Measurements from ENCODE around the gene USP34. TPM values are rescaled to one million over a fixed set of nuclear protein-coding genes. Genes with fewer than 3 reads are reported as not detected.

USP34 gene
- total and polyA plus RNA-seq, 7 donors, result 40.2 to 71.5 (median 54.0) TPM

DNA sequence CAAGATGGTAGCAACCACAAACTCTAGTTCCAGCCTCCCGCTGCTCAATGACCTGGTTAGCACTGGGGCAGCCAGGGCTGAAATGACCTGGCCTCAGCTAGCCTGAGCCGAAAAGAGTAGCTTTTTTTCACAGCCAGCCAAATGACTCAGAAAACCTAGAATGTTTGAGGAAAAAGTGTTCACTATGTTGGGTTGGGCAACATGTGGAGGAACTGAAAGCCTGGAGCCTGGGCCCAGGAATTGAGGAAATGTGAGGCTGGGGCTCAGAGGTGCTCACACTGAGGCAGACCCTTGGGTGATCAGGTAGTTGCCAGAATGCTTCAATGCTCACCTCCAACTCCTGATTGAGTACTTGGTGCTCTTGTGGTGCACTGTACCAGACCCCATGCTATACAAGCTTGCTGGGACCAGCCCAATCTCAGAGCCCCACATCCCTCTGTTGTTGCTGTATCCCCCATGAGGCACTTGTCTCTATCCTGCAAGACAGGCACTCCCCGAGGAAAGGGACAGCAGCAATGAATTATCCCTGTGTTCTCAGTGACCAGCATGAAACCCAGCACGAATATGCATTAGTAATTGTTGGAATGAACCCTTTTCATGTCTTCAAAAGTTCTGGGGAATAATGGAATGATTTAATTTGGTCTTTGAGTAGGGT is 116.2 kb downstream of the USP34 start:
- Histone ChIP-seq H3K9me3 (peaks cover 9% of the 10 kb centered on the region), H3K4me3 (no peak overlapping the region), H3K36me3 (ENCODE audit: insufficient read depth in 1 of 2, low read depth in 1 of 2) (peaks cover 0 to 17% of the 10 kb centered on the region in 2 donors), H3K27me3 (ENCODE audit: insufficient read depth in 3 of 3, low read length in 2 of 3) (no peaks in the 10 kb centered on the region), H3K4me1 (peaks cover 33% of the 10 kb centered on the region), H3K27ac (no peak overlapping the region)
- WGBS, 3 donors, result 93 to 96% (median 93%) methylated on average over 4 of the region's 4 CpGs
- ATAC-seq, result no peak
- no peak for TF ChIP-seq CTCF (IDR thresholded peaks at IDR 0.05)
- intact Hi-C loops (cut with DNase I), result no loop called here
- DNase-seq, result no peak

DNA sequence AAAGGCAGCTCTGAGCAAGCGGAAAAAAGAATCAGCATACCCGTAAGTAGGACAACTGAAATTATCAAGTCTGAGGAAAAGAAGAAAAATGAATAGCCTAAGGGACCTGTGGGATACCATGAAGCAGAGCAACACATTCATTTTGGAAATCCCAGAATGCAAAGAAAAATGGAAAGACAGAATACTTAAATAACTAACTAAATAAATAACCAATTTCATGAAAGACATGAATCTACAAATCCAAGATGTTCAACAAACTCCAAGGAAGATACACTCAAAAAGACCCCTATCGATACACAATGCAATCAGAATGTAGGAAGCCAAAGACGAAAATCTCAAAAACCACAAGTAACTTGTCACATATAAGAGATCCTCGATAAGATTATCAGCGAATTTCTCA is 117.0 kb downstream of the USP34 start:
- WGBS, 3 donors, result 97 to 100% (median 97%) methylated on average over 6 of the region's 6 CpGs
- Histone ChIP-seq H3K4me1 (peaks cover 27% of the 10 kb centered on the region), H3K9me3 (peaks cover 9% of the 10 kb centered on the region), H3K36me3 (ENCODE audit: insufficient read depth in 1 of 2, low read depth in 1 of 2) (peaks cover 0 to 24% of the 10 kb centered on the region in 2 donors), H3K27me3 (ENCODE audit: insufficient read depth in 3 of 3, low read length in 2 of 3) (no peaks in the 10 kb centered on the region), H3K4me3 (no peak overlapping the region), H3K27ac (no peak overlapping the region)
- TF ChIP-seq CTCF (IDR thresholded peaks at IDR 0.05), result no peak
- DNase-seq, result no peak
- ATAC-seq, result no peak
- intact Hi-C loops (cut with DNase I), result no loop called here

DNA sequence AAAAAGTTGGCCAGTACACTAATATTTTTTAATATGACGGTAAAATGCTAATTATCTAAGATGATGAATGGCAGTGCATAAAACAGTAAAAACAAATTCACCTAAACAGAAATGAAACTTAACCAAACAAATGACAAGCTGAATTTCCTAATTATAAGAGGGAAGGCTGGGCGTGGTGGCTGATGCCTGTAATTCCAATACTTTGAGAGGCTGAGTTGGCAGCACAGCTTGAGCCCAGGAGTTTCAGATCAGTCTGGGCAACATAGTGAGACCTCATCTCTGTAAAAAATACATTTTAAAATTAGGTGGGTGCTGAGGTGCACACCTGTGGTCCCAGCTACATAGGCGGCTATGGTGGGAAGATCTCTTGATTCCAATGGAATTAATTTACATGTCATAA is 120.1 kb downstream of the USP34 start:
- DNase-seq (no peak), ATAC-seq (no peak)
- no peak for TF ChIP-seq CTCF (IDR thresholded peaks at IDR 0.05)
- H3K4me3 ChIP-seq, result no peak overlapping the region
- intact Hi-C loops (cut with DNase I), result no loop called here
- peaks cover 3% of the 10 kb centered on the region for H3K4me1 ChIP-seq
- H3K27me3 ChIP-seq (ENCODE audit: insufficient read depth in 3 of 3, low read length in 2 of 3), result no peaks in the 10 kb centered on the region
- no peak overlapping the region for H3K27ac ChIP-seq
- peaks cover 9% of the 10 kb centered on the region for H3K9me3 ChIP-seq
- peaks cover 0 to 55% of the 10 kb centered on the region in 2 donors for H3K36me3 ChIP-seq (ENCODE audit: insufficient read depth in 1 of 2, low read depth in 1 of 2)
- whole genome bisulfite sequencing, 3 donors, result 63 to 67% (median 65%) methylated on average over 3 of the region's 3 CpGs

DNA sequence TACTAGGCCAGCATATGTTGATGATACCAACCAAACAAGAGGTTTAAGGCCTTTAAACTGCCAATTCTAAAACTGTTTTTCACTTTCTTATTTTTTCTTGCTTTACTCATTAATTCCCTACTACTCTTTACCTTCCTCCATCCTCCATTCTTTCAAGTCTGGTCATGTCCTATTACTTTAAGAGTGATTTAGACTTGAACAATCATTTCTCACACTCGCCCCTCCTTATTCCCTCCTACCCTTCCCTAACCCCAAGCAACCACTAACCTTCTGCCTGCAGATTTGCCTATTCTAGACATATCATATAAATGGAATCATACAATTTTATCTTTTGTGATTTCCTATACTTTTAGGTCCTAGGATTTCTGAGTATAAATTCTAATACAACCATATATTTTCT is 127.7 kb downstream of the USP34 start:
- Histone ChIP-seq H3K36me3 (ENCODE audit: insufficient read depth in 1 of 2, low read depth in 1 of 2) (peaks cover 2 to 87% of the 10 kb centered on the region in 2 donors), H3K4me1 (no peaks in the 10 kb centered on the region), H3K9me3 (no peaks in the 10 kb centered on the region), H3K4me3 (no peak overlapping the region), H3K27ac (no peak overlapping the region), H3K27me3 (ENCODE audit: insufficient read depth in 3 of 3, low read length in 2 of 3) (no peaks in the 10 kb centered on the region)
- ATAC-seq (no peak), DNase-seq (no peak)
- 98 to 100% (median 98%) methylated on average over 1 of the region's 1 CpG for WGBS, 3 donors
- no peak for TF ChIP-seq CTCF (IDR thresholded peaks at IDR 0.05)
- intact Hi-C loops (cut with DNase I), result no loop called here

DNA sequence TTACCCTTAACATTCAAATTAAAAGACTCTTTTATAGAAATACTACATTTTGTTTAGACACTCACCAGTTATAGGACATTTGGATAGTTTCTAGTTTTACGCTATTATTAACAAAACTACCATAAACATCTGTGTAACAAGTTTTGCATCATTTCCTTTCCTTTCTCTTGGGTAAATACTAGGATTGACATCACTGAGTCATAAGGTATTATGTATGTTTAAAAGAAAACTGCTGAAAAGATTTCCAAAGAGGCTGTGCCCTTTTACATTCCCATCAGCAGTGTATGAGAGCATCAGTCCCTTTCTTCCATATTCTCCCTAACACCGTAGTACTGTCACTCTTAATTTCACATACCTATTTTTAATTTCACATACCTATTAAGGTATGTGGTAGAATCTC is 130.6 kb downstream of the USP34 start:
- intact Hi-C loops (cut with DNase I), result no loop called here
- 95 to 100% (median 95%) methylated on average over 2 of the region's 2 CpGs for WGBS, 3 donors

More for the DNA sequence above, 130.6 kb downstream of the USP34 start:
- no peak for ATAC-seq
- no peak overlapping the region for H3K4me3 ChIP-seq
- DNase-seq, result no peak
- TF ChIP-seq CTCF (IDR thresholded peaks at IDR 0.05), result no peak
- no peaks in the 10 kb centered on the region for H3K27me3 ChIP-seq (ENCODE audit: insufficient read depth in 3 of 3, low read length in 2 of 3)
- no peaks in the 10 kb centered on the region for H3K4me1 ChIP-seq
- H3K9me3 ChIP-seq, result no peaks in the 10 kb centered on the region
- H3K36me3 ChIP-seq (ENCODE audit: insufficient read depth in 1 of 2, low read depth in 1 of 2), result peaks cover 0 to 87% of the 10 kb centered on the region in 2 donors
- no peak overlapping the region for H3K27ac ChIP-seq

Measured in psoas muscle (tissue), 8 donors.